ENCODE results near the gene PDGFRA. TPM values are rescaled to one million over a fixed set of nuclear protein-coding genes. Genes with fewer than 3 reads are reported as not detected.

PDGFRA gene
- total RNA-seq, 6 experiments from 2014 or later = 28.9 to 94.2 (median 88.3) TPM

DNA sequence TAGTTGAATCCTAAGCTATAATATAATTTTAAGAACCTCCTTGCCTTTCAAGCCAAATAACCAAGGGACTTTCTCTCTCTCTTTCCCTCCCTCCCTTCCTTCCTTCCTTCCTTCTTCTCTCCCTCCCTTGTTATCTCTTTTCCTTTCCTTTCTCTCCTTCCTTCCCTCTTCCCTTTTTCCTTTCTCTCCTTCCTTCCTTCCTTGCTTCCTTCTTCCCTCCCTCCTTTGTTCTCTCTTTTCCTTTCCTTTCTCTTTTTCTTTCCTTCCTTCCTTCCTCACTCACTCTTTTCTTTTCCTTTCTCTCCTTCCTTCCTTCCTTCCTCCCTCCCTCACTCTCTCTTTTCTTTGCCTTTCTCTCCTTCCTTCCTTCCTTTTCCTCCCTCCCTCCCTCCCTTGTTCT lies 42.4 kb downstream of the PDGFRA start:
- Mint-ChIP-seq H3K9me3 (no peaks in the 10 kb centered on the region), H3K4me1 (ENCODE audit: low read depth) (peaks cover 58% of the 10 kb centered on the region), H3K27me3 (ENCODE audit: insufficient read depth) (no peaks in the 10 kb centered on the region; the same call in 1 of the 2 replicates), H3K27ac (no peak overlapping the region), H3K4me3 (no peak overlapping the region), H3K36me3 (ENCODE audit: low read depth) (peaks cover 66% of the 10 kb centered on the region)
- no peak for DNase-seq
- TF ChIP-seq, protein P1, sequence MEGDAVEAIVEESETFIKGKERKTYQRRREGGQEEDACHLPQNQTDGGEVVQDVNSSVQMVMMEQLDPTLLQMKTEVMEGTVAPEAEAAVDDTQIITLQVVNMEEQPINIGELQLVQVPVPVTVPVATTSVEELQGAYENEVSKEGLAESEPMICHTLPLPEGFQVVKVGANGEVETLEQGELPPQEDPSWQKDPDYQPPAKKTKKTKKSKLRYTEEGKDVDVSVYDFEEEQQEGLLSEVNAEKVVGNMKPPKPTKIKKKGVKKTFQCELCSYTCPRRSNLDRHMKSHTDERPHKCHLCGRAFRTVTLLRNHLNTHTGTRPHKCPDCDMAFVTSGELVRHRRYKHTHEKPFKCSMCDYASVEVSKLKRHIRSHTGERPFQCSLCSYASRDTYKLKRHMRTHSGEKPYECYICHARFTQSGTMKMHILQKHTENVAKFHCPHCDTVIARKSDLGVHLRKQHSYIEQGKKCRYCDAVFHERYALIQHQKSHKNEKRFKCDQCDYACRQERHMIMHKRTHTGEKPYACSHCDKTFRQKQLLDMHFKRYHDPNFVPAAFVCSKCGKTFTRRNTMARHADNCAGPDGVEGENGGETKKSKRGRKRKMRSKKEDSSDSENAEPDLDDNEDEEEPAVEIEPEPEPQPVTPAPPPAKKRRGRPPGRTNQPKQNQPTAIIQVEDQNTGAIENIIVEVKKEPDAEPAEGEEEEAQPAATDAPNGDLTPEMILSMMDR (IDR thresholded peaks at IDR 0.05) = no peak

DNA sequence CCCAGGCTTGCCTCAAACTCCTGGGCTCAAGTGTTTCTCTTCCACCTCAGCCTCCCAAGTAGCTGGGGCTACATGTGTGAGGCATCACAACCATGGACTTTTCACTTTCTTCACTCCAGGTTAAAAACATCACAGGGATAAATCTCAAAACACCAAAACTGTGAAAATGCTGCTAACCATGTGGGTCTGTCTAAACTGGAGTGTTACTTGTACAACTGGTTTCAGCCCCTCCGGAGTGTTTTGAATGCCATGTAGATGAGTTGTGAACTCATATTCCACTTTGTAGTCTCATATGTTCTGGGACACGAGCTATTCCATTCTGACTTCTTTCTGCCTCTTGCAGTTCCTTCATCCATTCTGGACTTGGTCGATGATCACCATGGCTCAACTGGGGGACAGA lies 43.0 kb downstream of the PDGFRA start:
- Mint-ChIP-seq H3K9me3 (no peaks in the 10 kb centered on the region), H3K36me3 (ENCODE audit: low read depth) (peaks cover 66% of the 10 kb centered on the region), H3K27me3 (ENCODE audit: insufficient read depth) (no peaks in the 10 kb centered on the region; the same call in 1 of the 2 replicates), H3K4me3 (no peak overlapping the region), H3K4me1 (ENCODE audit: low read depth) (peaks cover 62% of the 10 kb centered on the region), H3K27ac (peak overlapping the region; percentile 19; the same call in 1 of the 2 replicates)
- TF ChIP-seq, protein P1 (IDR thresholded peaks at IDR 0.05) = no peak
- no peak for DNase-seq

DNA sequence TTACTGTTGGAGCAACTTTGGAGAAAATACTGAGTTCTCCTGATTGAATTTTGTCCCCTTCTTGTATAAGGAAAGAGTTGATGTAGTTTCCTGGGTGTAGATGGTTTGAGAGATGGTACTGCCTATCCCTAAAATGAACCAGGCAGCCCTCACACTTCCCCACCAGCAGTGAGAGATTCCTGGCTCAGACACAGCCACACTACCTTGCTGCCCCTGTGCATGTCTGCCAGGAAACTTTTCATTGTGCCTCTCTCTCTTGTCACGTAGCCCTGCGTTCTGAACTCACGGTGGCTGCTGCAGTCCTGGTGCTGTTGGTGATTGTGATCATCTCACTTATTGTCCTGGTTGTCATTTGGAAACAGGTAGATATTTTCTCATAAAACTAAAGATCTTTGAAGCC lies 45.2 kb downstream of the PDGFRA start:
- Mint-ChIP-seq H3K4me3 (no peak overlapping the region), H3K27ac (no peak overlapping the region; the same call in 1 of the 2 replicates), H3K4me1 (ENCODE audit: low read depth) (peaks cover 50% of the 10 kb centered on the region), H3K36me3 (ENCODE audit: low read depth) (peaks cover 66% of the 10 kb centered on the region), H3K27me3 (ENCODE audit: insufficient read depth) (no peaks in the 10 kb centered on the region; the same call in 1 of the 2 replicates), H3K9me3 (no peaks in the 10 kb centered on the region)
- no peak for DNase-seq
- TF ChIP-seq, protein P1 (IDR thresholded peaks at IDR 0.05) = no peak

DNA sequence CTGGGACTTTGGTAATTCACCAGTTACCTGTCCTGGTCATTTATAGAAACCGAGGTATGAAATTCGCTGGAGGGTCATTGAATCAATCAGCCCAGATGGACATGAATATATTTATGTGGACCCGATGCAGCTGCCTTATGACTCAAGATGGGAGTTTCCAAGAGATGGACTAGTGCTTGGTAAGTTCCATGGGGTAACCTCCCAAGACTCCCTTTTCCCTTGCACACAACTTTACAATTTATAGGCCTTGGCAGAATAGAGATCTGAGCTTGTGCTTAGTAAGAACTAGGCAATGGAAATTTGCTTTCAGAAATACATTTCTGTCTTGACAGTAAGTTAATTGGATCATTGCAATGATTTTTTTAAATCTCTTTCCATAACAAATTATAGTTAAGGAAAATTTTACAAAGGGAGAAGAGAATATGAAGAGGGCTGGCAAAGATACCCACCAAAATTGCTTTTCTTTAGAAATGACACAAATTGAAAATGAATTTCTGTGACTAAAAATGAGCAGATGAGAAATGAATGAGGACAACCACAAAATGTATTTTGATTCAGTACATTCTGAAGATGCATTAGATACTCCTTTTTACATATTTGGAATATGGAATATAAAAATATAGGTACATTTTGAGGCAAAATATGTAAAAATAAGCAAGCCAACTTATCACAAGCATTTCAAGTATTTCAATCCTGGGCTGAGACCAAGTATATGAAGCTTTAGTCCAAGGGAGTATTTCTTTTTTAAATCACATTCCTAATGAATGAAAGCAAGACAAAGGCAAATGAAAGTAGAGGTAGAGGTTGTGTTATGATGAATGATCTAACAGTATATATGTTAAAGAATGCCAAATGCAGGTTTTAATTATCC lies 45.9 kb downstream of the PDGFRA start:
- no peaks in the 10 kb centered on the region for H3K27me3 Mint-ChIP-seq (ENCODE audit: insufficient read depth)
- H3K36me3 Mint-ChIP-seq (ENCODE audit: low read depth) = peaks cover 68% of the 10 kb centered on the region
- no peak for DNase-seq
- peak overlapping the region; percentile 1; the same call in 1 of the 2 replicates for H3K27ac Mint-ChIP-seq
- no peak overlapping the region for H3K4me3 Mint-ChIP-seq
- no peaks in the 10 kb centered on the region for H3K9me3 Mint-ChIP-seq
- peaks cover 46% of the 10 kb centered on the region for H3K4me1 Mint-ChIP-seq (ENCODE audit: low read depth)
- TF ChIP-seq, protein P1 (IDR thresholded peaks at IDR 0.05) = no peak

DNA sequence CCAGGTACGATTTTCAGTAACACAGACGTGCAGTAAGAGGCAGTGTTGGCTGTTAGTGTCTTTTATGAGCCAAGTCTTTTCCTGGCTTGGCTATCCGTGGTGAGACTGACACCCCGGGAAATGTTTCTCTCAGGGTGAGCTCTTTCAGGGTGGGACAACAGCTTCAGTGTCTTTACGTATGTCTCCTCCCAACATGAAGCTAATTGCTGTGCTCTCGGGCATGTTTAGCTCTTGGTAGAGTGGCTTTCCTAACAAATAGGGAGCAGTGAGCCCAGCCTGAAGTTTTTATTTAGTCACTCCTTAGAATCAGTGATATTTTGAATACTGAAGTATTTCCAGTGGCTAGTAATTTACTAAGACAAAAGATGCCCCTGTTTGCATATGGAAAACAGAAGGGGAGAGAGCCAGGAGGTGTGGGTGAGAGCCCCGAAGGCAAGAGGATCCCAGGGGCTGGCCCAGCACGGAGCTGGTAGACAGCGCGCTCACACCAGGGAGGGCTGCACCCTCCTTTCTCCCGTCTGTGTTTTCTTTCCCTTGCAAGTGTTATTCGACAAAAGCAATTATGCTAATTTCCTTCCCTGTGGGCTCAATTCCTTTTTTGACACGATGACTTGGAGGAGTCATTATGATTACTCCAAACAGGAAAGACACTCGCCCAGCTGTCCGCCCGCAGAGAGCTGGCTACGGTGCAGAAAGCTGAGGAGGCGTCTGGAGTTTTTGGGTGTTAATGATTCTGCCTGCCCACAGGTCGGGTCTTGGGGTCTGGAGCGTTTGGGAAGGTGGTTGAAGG lies 47.7 kb downstream of the PDGFRA start:
- Mint-ChIP-seq H3K9me3 (no peaks in the 10 kb centered on the region), H3K27me3 (ENCODE audit: insufficient read depth) (no peaks in the 10 kb centered on the region), H3K4me1 (ENCODE audit: low read depth) (peaks cover 62% of the 10 kb centered on the region), H3K27ac (peak overlapping the region; percentile 88), H3K36me3 (ENCODE audit: low read depth) (peaks cover 82% of the 10 kb centered on the region), H3K4me3 (peak overlapping the region; percentile 49)
- TF ChIP-seq, protein P1 (IDR thresholded peaks at IDR 0.05) = no peak
- no peak for DNase-seq
